HepG2 (cell line): ENCODE results near the gene BTN1A1.

Experiments
- ATF3 ChIP-seq: sonication (generic); formaldehyde crosslinking; IDR thresholded peaks from 2 replicates; pipeline ENCODE4 v1.4.0; 2020; ENCODE audit warnings: missing genetic modification reagents
- CTCF ChIP-seq: sonication (generic); formaldehyde crosslinking; IDR thresholded peaks from 2 replicates; pipeline ENCODE4 v1.5.0; 2020; ENCODE audit warnings: mild to moderate bottlenecking, missing genetic modification reagents, moderate library complexity
- NFE2 ChIP-seq: sonication (generic); formaldehyde crosslinking; IDR thresholded peaks from 2 replicates; pipeline ENCODE4 v1.4.0; 2020; ENCODE audit warnings: missing genetic modification reagents
- SIN3B ChIP-seq: fragments of 150-350 bp; IDR thresholded peaks from 2 replicates; pipeline ENCODE4 v1.6.1; 2014; ENCODE audit warnings: low read length
- TAF1 ChIP-seq: sonication (generic); formaldehyde crosslinking; IDR thresholded peaks from 2 replicates; pipeline ENCODE4 v1.4.0; 2020; ENCODE audit warnings: missing genetic modification reagents
- ZBTB46 ChIP-seq: sonication (generic); formaldehyde crosslinking; IDR thresholded peaks from 2 replicates; pipeline ENCODE4 v1.4.0; 2020; ENCODE audit warnings: mild to moderate bottlenecking, missing genetic modification reagents, borderline replicate concordance
- ZSCAN20 ChIP-seq: sonication (generic); formaldehyde crosslinking; IDR thresholded peaks from 2 replicates; pipeline ENCODE4 v1.4.0; 2020; ENCODE audit warnings: missing genetic modification reagents, mild to moderate bottlenecking, borderline replicate concordance

GRCh38 chr6:26473429-26473757, 26.7 kb upstream of the BTN1A1 start:
- TF ChIP-seq CTCF (CRISPR knock-in tag) (no peak), SIN3B (no peak), ZBTB46 (CRISPR knock-in tag) (no peak), NFE2 (CRISPR knock-in tag) (no peak), ATF3 (CRISPR knock-in tag) (no peak), TAF1 (CRISPR knock-in tag) (no peak), ZSCAN20 (CRISPR knock-in tag) (no peak)
